Measurements from ENCODE around the gene FOXP1.

The FOXP1 gene

GRCh38 chr3:71593106-71593505, 9.6 kb upstream of the FOXP1 start:
- no peak for TF ChIP-seq CTCF (IDR thresholded peaks at IDR 0.05; ENCODE audit: low read depth, low read length)
- no peak for DNase-seq (ENCODE audit: low read depth, low spot score)
- in situ Hi-C loops (cut with HindIII; ENCODE audit: low sequenced_read_pairs) = no loop called here
- no peak overlapping the region for H3K4me3 ChIP-seq (ENCODE audit: low read depth, low read length)

DNA sequence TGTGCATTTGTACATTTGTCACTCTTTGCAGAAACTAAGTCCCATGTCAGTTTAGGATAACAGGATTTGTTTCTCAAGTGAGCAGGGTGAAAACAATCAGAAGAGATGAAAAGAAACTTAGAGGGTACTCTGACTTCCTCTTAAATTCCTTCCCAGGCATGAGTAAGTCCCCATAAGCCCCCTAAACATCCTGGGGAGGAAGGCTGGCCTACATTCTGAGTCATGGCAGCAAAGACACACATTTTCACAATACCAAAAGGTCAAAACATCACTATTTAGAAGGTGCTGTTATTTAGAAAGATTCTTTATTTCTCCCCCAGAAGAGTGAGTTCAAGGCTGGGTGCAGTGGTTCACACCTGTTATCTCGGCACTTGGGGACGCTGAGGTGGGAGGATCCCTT, 7.6 kb upstream of the FOXP1 start:
- DNase-seq (ENCODE audit: low read depth, low spot score) = no peak
- in situ Hi-C loops (cut with HindIII; ENCODE audit: low sequenced_read_pairs) = no loop called here

GRCh38 chr3:71589132-71589531, 5.6 kb upstream of the FOXP1 start:
- no peak for TF ChIP-seq CTCF (IDR thresholded peaks at IDR 0.05; ENCODE audit: low read depth, low read length)
- H3K4me3 ChIP-seq (ENCODE audit: low read depth, low read length) = no peak overlapping the region
- in situ Hi-C loops (cut with HindIII; ENCODE audit: low sequenced_read_pairs) = no loop called here
- DNase-seq (ENCODE audit: low read depth, low spot score) = no peak

More for the DNA sequence above, 7.6 kb upstream of the FOXP1 start:
- no peak overlapping the region for H3K4me3 ChIP-seq (ENCODE audit: low read depth, low read length)
- TF ChIP-seq CTCF (IDR thresholded peaks at IDR 0.05; ENCODE audit: low read depth, low read length) = no peak

DNA sequence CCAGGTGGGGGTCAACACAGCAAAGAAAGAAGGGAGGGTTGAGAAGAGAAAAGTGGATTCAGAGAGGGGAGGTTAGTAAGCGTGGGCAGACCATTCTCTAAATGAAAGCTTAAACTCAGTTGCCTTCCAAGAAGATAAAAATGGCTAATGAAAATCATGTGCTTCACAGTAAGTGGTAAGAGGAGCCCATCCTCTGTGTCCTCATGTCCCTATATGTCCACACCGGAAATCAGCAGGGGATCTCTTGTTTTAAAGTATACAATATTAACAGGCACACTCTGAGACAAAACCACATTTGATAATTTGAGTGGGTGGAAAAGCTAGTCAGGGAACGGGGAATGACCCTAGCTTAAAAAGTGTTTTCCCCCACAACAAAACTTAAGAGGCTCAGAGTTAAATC, 4.4 kb upstream of the FOXP1 start:
- H3K4me3 ChIP-seq (ENCODE audit: low read depth, low read length) = no peak overlapping the region
- in situ Hi-C loops (cut with HindIII; ENCODE audit: low sequenced_read_pairs) = no loop called here
- TF ChIP-seq CTCF (IDR thresholded peaks at IDR 0.05; ENCODE audit: low read depth, low read length) = no peak
- peak; percentile 36 for DNase-seq (ENCODE audit: low read depth, low spot score)

- TF ChIP-seq CTCF (IDR thresholded peaks at IDR 0.05; ENCODE audit: low read depth, low read length) = no peak
- no peak for DNase-seq (ENCODE audit: low read depth, low spot score)
- H3K4me3 ChIP-seq (ENCODE audit: low read depth, low read length) = no peak overlapping the region
- in situ Hi-C loops (cut with HindIII; ENCODE audit: low sequenced_read_pairs) = no loop called here
Observed at GRCh38 chr3:71586810-71587242, 3.3 kb upstream of the FOXP1 start.

DNA sequence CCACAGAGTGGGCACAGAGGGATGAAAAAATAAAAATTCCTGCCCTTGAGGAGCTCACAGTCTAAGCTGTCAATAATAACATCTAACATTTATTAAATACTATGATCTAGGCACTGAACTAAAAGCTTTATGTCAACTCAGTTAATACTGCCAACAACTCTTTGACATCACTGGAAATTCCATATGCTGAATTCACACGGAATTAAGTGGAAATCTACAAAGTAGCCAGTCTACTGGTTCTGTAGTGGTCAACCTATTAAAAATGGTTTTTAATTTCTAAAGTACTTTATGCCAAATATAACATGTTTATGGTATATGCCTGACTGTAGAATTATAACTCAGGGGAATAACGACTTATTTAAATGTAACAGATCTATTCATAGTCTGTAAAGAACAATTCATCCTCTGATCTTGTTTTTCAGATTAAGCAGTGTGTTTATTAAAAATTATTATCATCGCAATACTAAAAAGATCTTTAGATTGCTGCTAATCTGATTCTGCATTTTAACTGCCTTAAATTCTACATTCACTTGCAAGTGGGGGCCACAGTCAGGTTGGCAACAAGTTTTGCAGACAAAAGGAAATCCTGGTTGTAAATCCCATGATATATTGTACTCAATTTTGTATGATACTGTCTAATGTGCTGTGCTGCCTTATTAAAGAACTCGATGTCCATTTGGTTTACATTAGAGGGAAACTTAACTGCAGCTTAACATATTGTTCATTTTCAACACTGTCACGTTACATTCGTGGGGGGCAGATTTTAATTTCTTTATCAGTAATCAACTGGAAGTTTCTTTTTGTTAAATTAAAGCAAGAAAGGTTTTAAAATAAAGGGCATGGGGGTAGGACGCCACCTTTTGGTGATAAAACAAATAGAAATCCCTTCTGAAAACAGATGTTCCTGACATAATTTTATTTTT, 2.6 kb upstream of the FOXP1 start:
- in situ Hi-C loops (cut with HindIII; ENCODE audit: low sequenced_read_pairs) = no loop called here
- peak; percentile 57 for TF ChIP-seq CTCF (IDR thresholded peaks at IDR 0.05; ENCODE audit: low read depth, low read length)
- peak; percentile 74 for DNase-seq (ENCODE audit: low read depth, low spot score)
- no peak overlapping the region for H3K4me3 ChIP-seq (ENCODE audit: low read depth, low read length)

All from astrocyte of the spinal cord (primary cell).